ENCODE results near the gene WDR74. TPM values are rescaled to one million over a fixed set of nuclear protein-coding genes. Genes with fewer than 3 reads are reported as not detected.
A peak's percentile ranks its signal among the peaks of the same experiment; 100 is the strongest.

WDR74 gene
- total and polyA plus RNA-seq, 2 of the 13 experiments (the other 11 are each of a cell fraction or from before 2014, with no cell fraction given), result 77.0 to 83.3 TPM

- no peak for TF ChIP-seq LRRFIP1 (CRISPR knock-in tag; conservative IDR thresholded peaks at IDR 0.05)
- no peak for TF ChIP-seq ZNF253 (CRISPR knock-in tag; IDR thresholded peaks at IDR 0.05; ENCODE audit: borderline replicate concordance)
- no peak for TF ChIP-seq CHCHD3 (CRISPR knock-in tag; IDR thresholded peaks at IDR 0.05)
- TF ChIP-seq, protein P1, sequence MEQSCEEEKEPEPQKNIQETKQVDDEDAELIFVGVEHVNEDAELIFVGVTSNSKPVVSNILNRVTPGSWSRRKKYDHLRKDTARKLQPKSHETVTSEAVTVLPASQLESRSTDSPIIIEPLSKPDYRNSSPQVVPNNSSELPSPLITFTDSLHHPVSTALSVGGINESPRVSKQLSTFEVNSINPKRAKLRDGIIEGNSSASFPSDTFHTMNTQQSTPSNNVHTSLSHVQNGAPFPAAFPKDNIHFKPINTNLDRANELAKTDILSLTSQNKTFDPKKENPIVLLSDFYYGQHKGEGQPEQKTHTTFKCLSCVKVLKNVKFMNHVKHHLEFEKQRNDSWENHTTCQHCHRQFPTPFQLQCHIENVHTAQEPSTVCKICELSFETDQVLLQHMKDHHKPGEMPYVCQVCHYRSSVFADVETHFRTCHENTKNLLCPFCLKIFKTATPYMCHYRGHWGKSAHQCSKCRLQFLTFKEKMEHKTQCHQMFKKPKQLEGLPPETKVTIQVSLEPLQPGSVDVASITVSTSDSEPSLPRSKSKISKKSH (CRISPR knock-in tag; IDR thresholded peaks at IDR 0.05; ENCODE audit: borderline replicate concordance), result no peak
- no peak for TF ChIP-seq TARDBP (CRISPR knock-in tag; IDR thresholded peaks at IDR 0.05)
- no peak for TF ChIP-seq DNMT3B (CRISPR knock-in tag; conservative IDR thresholded peaks at IDR 0.05)
- TF ChIP-seq, protein P2, sequence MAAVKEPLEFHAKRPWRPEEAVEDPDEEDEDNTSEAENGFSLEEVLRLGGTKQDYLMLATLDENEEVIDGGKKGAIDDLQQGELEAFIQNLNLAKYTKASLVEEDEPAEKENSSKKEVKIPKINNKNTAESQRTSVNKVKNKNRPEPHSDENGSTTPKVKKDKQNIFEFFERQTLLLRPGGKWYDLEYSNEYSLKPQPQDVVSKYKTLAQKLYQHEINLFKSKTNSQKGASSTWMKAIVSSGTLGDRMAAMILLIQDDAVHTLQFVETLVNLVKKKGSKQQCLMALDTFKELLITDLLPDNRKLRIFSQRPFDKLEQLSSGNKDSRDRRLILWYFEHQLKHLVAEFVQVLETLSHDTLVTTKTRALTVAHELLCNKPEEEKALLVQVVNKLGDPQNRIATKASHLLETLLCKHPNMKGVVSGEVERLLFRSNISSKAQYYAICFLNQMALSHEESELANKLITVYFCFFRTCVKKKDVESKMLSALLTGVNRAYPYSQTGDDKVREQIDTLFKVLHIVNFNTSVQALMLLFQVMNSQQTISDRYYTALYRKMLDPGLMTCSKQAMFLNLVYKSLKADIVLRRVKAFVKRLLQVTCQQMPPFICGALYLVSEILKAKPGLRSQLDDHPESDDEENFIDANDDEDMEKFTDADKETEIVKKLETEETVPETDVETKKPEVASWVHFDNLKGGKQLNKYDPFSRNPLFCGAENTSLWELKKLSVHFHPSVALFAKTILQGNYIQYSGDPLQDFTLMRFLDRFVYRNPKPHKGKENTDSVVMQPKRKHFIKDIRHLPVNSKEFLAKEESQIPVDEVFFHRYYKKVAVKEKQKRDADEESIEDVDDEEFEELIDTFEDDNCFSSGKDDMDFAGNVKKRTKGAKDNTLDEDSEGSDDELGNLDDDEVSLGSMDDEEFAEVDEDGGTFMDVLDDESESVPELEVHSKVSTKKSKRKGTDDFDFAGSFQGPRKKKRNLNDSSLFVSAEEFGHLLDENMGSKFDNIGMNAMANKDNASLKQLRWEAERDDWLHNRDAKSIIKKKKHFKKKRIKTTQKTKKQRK (IDR thresholded peaks at IDR 0.05; ENCODE audit: low read length), result no peak
- no peak for TF ChIP-seq TIGD3 (CRISPR knock-in tag; IDR thresholded peaks at IDR 0.05; ENCODE audit: borderline replicate concordance)
- 0 out of 2 replicates have a peak, but pooled peaks have one; percentile 8 for TF ChIP-seq NCOA2 (CRISPR knock-in tag; IDR thresholded peaks at IDR 0.05)
Measured at GRCh38 chr11:62881579-62882430, 42.4 kb upstream of the WDR74 start (continued).

Measured in HepG2 (cell line).